Stimulated activated naive B cell treated with anti-CD40 and anti-IgM and Interleukin-4, amounts not matched to agents 10 μg/mL and 1 μg/mL and 100 μg/mL, for 72 hours (primary cell): ENCODE results near the gene MMP24.

Experiments used
- ATAC-seq, 2 donors: fragments of 150-1000 bp; cut with Tn5 transposase; replicated peaks; 2 replicates each; pipeline ENCODE4 v1.10.0; 2021; ENCODE audit warnings: moderate library complexity in 1 of 2
- DNase-seq: peaks from one replicate; pipeline ENCODE4 v3.0.0; 2021
- H3K27ac Mint-ChIP-seq: one replicate; pipeline ENCODE4 v1.8.0; 2022; ENCODE audit warnings: mild to moderate bottlenecking, mixed read lengths
- H3K27me3 Mint-ChIP-seq, 2 donors: one replicate each; pipeline ENCODE4 v1.8.0; 2022; ENCODE audit warnings: mixed read lengths in 2 of 2
- H3K36me3 Mint-ChIP-seq, 2 donors: one replicate each; pipeline ENCODE4 v1.8.0; 2022; ENCODE audit warnings: mixed read lengths in 2 of 2, mild to moderate bottlenecking in 1 of 2
- H3K4me1 Mint-ChIP-seq, 2 donors: one replicate each; pipeline ENCODE4 v1.8.0; 2022; ENCODE audit warnings: mixed read lengths in 2 of 2, mild to moderate bottlenecking in 1 of 2
- H3K4me3 Mint-ChIP-seq, 2 donors: one replicate each; pipeline ENCODE4 v1.8.0; 2022; ENCODE audit warnings: mild to moderate bottlenecking in 2 of 2, mixed read lengths in 2 of 2, moderate library complexity in 1 of 2
- H3K9me3 Mint-ChIP-seq, 2 donors: one replicate each; pipeline ENCODE4 v1.8.0; 2022; ENCODE audit warnings: mixed read lengths in 2 of 2, mild to moderate bottlenecking in 1 of 2

The MMP24 gene

DNA sequence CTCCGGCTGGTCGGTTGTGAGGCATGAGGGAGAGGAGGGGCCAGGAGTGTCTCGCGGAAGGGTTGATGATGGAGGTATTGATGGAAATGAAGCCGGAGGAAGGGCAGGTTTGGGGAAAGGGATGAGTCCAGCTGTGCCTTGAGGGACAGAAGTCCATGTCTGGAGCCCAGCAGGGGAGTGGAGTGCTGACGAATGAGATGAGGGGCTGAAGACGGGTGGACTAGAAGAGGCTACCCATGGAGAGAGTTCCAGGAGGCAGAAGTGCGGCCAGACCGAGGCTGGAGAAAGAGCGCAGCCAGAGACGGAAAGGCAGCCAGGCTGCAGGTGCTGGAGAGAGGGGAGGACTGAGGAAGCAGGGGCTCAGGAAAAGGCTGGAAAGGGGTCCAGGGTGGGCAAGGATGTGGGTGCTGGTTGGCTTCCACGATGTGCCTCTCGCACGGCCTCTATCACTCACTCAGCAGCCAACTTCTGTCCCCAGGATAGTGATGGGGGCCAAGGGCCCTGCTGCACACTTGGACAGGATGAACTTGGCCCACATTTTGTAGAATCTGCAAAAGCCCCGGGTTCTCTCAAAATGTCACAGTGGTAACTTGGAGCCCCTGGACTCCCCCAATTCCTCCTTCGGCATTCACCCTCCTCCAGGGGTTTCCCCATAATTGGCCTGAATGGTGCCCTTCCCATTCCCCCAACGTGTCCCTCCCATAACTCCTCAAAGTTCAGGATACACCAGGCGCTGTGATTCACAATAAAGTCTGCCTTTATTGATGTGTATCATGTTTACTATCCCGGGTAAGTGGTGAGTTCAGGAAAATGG is 58.7 kb downstream of the MMP24 start:
- ATAC-seq (no peak), DNase-seq (no peak)
- Mint-ChIP-seq H3K27ac (peak overlapping the region; percentile 87), H3K4me3 (peak overlapping the region; percentile 85 to 87), H3K36me3 (peaks cover 9 to 19% of the 10 kb centered on the region in 2 donors), H3K4me1 (peaks cover 22 to 30% of the 10 kb centered on the region in 2 donors), H3K9me3 (no peaks in the 10 kb centered on the region), H3K27me3 (peaks cover 0 to 5% of the 10 kb centered on the region in 2 donors)

DNA sequence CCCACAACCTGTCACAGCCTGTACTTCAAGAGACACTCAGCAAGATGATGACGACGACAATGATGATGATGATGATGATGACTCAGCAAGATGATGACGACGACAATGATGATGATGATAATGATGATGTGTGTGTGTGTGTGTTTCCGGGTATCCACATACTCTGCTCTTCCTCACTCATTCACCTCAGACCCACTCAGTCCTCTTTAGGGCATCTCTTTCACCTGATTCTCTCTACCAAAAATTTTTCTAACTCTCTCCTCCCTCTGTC is 59.3 kb downstream of the MMP24 start:
- H3K36me3 Mint-ChIP-seq = peaks cover 4 to 14% of the 10 kb centered on the region in 2 donors
- H3K27me3 Mint-ChIP-seq = peaks cover 0 to 5% of the 10 kb centered on the region in 2 donors
- ATAC-seq = no peak
- no peaks in the 10 kb centered on the region for H3K9me3 Mint-ChIP-seq
- peak overlapping the region; percentile 85 to 87 for H3K4me3 Mint-ChIP-seq
- H3K4me1 Mint-ChIP-seq = peaks cover 19 to 27% of the 10 kb centered on the region in 2 donors
- DNase-seq = no peak
- H3K27ac Mint-ChIP-seq = peak overlapping the region; percentile 11

DNA sequence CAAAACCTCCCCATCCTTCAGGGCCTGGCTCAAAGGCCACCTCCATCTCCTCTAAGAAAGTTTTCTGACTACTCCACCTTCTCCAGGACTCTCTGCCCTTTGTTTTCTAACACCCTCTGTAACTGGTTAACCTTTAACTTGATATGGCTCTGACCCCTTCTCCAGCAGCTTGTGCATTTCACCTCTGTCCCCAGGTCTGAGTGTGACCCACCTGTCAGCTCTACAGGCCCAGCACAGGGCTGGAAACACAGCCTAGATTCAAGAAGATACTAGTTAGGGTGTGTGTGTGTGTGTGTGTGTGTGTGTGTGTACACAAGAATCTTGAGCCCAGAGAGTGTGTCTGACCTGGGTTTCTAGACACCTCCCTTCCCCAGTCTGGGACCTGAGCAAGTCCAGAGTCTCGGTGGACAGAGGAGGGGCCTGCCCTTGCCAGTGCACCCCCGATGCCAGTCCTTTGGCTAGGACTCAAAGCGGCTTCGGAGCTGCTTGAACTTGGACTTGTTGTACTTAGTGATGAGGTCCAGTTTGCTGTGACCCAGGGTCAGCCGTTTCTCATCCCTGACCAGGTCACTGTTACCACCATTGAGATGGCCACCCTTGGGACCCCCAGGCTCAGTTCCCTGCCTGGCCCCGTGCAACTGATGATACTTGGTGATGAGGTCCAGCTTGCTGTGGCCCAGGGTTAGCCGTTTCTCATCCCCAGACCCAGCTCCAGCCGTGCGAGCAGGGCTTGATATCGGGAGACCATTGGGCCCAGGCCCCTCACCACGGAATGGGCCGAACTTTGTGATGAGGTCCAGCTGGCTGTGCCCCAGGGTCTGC is 59.8 kb downstream of the MMP24 start:
- H3K27me3 Mint-ChIP-seq = peaks cover 5 to 9% of the 10 kb centered on the region in 2 donors
- peaks cover 4 to 13% of the 10 kb centered on the region in 2 donors for H3K36me3 Mint-ChIP-seq
- peak overlapping the region; percentile 43 to 87 for H3K4me3 Mint-ChIP-seq
- peaks cover 19 to 27% of the 10 kb centered on the region in 2 donors for H3K4me1 Mint-ChIP-seq
- H3K9me3 Mint-ChIP-seq = no peaks in the 10 kb centered on the region
- DNase-seq (no peak), ATAC-seq (no peak)
- peak overlapping the region; percentile 11 for H3K27ac Mint-ChIP-seq

DNA sequence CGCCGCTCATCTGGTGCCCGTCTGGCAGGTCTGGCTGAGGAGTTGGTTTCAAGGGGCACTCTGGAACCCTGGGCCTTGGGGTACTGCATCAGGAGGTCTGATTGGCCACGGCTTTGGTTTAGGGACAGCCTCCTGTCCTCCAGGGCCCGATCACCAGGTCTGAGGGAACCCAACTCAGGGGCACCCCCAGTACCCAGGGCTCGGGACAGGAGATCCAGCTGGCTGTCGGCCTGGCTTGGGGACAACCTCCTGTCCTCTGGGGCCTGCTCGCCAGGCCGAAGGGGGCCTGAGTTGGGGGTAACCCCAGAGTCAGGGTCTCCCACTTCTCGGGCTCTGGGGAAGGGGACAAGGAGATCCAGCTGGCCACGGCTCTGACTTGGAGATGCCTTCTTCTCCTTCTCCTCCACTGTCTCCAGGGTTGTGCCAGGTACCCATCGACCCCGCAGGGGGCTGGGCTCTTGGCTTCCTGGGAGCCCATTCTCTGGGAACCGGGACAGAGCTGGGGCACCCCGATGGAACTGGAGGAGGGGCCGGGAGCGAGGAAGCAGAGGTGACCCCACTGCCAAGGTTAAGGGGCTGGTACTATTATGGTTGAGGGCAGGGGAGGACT is 60.5 kb downstream of the MMP24 start:
- Mint-ChIP-seq H3K4me3 (no peak overlapping the region), H3K27me3 (peaks cover 5 to 11% of the 10 kb centered on the region in 2 donors), H3K4me1 (peaks cover 19 to 27% of the 10 kb centered on the region in 2 donors), H3K9me3 (no peaks in the 10 kb centered on the region), H3K36me3 (peaks cover 3 to 13% of the 10 kb centered on the region in 2 donors), H3K27ac (no peak overlapping the region)
- no peak for ATAC-seq
- no peak for DNase-seq

DNA sequence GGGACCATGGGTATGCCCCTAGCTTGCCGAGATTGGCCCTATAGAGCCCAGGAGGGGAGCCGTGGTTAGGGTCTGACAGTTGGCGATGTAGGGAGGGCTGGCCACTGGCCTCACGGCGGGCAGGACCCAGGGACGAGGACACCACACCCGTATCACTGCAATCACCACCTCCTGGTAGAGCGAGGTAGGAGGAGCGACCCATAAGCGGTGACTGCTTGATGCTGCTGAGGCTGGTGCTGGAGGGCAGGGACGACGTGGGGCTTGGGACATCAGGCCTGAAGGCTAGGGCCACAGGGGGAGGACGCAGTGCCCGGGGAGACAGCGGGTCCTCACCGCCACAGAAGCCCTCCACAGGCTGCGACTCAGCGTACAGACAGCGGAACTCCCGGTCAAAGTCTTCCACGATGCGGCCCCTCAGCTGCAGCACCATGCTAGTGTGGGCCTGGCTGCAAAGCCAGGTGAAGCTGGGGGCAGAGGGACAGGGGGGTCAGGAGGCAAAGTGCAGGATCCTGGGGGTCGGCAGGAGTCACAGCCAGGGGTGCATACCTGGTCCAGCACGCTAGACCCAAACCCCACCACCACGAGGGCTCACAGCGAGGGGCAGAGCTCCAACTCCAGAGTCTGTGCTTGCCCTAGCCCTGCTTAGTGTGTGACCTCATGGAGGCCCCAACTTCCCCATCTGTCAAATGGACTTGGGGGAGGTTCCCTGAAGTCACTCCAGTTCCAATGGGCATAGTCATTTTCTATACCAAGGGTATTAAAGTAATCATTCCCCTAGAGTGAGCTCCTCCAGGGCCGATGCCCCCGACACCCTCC is 61.2 kb downstream of the MMP24 start:
- H3K27ac Mint-ChIP-seq = no peak overlapping the region
- no peak for ATAC-seq
- H3K27me3 Mint-ChIP-seq = peaks cover 10 to 15% of the 10 kb centered on the region in 2 donors

DNA sequence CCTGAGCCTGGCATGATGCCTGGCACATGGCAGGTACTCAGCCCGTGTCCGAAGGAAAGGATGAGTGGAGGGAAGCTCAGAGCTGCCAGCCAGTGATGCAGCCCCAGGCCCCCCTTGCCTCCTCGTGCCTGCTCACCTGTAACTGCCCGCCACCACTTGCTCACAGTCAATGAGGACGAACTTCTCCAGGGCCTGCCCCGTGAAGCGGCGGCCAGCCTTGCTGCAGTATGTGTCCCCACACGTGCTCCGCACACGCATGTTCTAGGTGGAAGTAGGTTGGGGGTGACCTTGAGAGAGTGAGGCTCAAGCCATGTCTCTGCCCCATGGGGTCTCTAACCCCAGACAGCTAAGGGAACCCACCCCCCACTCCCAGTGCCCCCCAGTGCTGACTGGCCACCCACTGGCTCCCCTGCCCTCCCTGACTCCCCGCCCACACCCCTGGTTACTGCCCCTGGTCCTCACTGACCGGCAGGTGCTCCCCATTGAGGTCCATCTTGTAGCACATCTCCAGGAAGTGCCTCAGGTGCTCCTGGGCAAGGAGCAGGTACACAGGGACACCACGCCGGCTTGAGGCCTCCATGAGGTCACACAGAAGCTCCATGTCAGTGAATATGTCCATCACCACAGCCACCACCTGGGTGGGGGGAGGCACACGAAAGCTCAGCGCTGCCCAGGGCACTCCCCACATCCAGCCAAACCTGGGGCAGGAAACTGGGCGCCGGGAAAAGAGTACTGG is 62.0 kb downstream of the MMP24 start:
- no peak for ATAC-seq
- Mint-ChIP-seq H3K27ac (peak overlapping the region; percentile 75), H3K9me3 (no peaks in the 10 kb centered on the region), H3K4me1 (peaks cover 12 to 21% of the 10 kb centered on the region in 2 donors), H3K36me3 (peaks cover 0 to 5% of the 10 kb centered on the region in 2 donors), H3K27me3 (peaks cover 15 to 23% of the 10 kb centered on the region in 2 donors), H3K4me3 (no peak overlapping the region)
- DNase-seq = no peak

More for the DNA sequence above, 61.2 kb downstream of the MMP24 start:
- Mint-ChIP-seq H3K4me3 (no peak overlapping the region), H3K36me3 (peaks cover 0 to 8% of the 10 kb centered on the region in 2 donors), H3K9me3 (no peaks in the 10 kb centered on the region), H3K4me1 (peaks cover 16 to 27% of the 10 kb centered on the region in 2 donors)
- no peak for DNase-seq

DNA sequence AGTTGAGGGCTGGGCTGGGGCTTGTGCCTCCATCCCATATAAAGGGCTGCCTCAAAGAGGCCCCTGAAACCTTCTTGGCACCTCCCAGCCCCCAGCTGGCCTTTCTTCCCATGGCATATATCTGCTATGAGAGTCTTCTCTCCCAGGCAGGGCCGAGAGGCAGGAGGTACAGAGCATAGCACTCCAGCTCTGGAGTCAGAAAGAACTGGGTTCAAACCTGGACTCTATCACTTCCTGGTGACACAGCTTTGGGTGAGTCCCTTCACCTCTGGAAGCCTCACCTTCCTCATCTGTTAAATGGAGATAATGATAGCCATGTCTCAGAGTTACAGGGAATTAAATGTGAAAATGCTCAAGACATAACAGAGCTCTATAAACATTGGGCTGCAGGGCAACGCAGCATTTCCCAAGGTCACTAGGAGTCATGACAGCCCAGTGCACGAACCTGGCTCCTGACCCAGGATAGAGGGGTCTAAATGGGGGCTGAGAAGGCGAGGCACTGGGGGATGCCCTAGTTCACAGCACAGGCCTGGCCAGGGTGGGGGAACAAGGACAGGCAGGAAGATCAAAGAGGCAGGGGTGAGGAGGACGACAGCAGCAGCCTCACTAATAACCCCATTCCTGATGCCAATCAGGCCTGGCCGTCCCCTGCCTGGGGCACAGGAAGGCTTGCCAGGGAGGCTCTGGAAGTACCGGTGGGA is 63.8 kb downstream of the MMP24 start:
- DNase-seq (no peak), ATAC-seq (no peak)
- peaks cover 7 to 8% of the 10 kb centered on the region in 2 donors for H3K4me1 Mint-ChIP-seq
- no peak overlapping the region for H3K4me3 Mint-ChIP-seq
- no peaks in the 10 kb centered on the region for H3K9me3 Mint-ChIP-seq
- H3K27me3 Mint-ChIP-seq = peaks cover 24 to 36% of the 10 kb centered on the region in 2 donors
- no peaks in the 10 kb centered on the region for H3K36me3 Mint-ChIP-seq
- no peak overlapping the region for H3K27ac Mint-ChIP-seq

DNA sequence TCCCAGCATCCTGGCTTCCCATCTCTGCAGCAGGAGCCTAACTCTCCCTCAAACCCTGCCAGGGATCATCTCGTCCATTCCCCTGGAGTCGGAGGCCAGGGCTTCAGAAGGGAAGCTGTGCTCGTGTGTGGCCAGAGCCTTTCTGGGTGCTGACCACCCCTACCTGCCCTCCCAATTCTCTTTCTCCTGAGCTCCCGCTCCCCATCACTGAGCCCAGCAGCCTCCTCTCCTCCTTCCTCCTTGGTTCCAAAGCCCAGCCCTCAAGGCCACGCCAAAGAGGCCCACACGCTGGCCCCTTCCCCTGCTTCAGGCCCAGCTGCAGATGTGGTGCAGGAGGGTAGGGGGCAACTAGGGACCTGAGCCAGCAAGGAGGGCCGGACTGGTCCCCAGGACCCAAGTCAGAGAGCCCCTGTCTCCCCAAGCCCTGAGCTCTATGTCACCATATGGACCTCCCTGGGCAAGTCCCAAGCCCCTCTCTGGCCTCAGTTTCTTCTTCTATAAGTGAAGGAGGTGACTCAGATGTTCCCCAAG is 64.5 kb downstream of the MMP24 start:
- no peak for ATAC-seq
- Mint-ChIP-seq H3K4me3 (no peak overlapping the region), H3K9me3 (no peaks in the 10 kb centered on the region), H3K27me3 (peaks cover 30 to 42% of the 10 kb centered on the region in 2 donors), H3K4me1 (peaks cover 2% of the 10 kb centered on the region in 2 donors), H3K36me3 (no peaks in the 10 kb centered on the region), H3K27ac (no peak overlapping the region)
- DNase-seq = no peak

DNA sequence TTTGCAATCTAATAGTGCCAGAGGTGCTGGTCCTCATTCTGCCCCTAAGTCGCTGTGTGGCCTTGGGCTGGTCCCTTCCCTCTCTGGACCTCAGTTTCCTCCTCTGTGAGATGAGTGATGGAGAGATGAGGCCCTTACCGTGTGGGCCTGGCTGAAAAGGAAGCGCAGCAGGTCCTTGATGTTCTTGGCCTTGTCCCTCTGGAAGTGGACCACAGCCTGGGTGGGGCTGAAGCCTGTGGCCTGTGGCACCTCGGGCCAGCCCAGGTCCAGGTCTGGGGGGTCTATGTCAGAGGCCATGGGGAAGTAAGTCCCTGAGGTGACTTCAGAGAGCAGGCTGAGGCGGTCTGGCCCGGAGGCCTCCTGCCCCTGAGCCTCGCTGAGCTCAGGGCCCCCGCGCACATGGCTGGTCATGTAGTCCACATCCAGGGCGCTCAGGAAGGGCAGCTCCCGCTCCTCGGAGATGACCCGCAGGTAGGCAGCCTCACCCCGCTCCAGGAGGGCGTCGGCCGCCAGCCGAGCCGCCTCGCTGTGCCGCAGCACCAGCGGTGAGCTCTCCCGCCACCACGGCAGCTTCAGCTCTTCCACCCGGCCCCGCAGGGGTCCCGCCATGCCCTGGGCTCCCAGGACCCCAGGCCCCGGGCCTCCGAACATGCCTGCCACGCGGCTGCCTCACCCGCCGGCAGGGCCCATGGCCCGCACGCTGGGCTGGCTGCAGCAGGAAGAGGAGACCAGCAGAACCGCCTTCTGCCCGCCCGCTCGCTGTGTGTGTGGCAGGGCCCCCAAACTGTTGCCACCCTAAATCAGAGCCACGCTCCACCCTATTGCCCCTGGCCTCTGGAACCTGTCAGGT is 65.4 kb downstream of the MMP24 start, which contains the start of gene FAM83C:
Gene FAM83C, minus strand, starts transcription at position 772 of the 850 bp plus-strand sequence. Its CDS starts 121 bp downstream, at position 651.
- Mint-ChIP-seq H3K4me1 (no peaks in the 10 kb centered on the region), H3K36me3 (no peaks in the 10 kb centered on the region), H3K4me3 (no peak within 1 kb of the TSS), H3K27me3 (peaks cover 30 to 42% of the 10 kb centered on the region in 2 donors), H3K9me3 (no peaks in the 10 kb centered on the region), H3K27ac (peak within 1 kb of the TSS; percentile 28)
- DNase-seq (no peak), ATAC-seq (no peak)

DNA sequence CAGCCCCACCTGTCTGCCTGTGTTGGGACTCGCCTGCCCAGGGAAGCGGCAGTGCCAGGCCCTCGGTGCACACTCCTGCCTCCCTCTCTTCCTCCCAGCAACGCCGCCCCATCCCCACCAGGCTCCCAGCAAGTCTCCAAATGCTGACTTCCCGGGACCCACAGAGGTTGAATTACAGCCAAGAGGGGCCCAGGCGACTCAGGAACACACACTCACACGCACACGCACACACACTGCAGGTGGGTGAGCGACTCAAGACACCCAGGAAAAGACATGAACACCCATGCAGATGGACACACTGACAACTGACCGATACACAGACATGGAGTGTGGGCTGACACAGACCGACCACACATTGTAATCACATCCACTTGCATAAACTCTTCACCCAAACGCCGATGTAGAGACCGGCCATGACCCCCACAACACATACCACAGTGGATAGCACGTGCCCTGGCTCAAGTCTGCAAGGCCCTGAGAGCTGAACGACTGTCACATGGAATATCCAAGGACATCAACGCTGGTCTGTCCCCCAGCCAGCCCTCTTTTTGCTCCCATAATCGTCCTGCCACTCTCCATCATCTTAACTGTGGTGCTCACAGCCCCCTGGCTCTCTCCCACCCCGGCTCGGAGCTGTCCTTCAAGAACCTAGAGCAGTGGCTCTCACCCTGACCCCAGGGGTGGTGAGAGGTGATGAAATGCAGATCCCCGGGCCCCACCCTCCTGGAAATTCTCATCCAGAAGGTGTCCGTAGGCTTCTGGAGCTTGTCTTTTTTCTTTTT is 66.2 kb downstream of the MMP24 start:
- no peak for DNase-seq
- Mint-ChIP-seq H3K4me1 (no peaks in the 10 kb centered on the region), H3K27ac (peak overlapping the region; percentile 28), H3K27me3 (peaks cover 30 to 42% of the 10 kb centered on the region in 2 donors), H3K4me3 (no peak overlapping the region), H3K9me3 (no peaks in the 10 kb centered on the region), H3K36me3 (no peaks in the 10 kb centered on the region)
- ATAC-seq = no peak
